K562 (cell line): ENCODE data around the gene HAT1. TPM values are rescaled to one million over a fixed set of nuclear protein-coding genes. Genes with fewer than 3 reads are reported as not detected.
A peak's percentile ranks its signal among the peaks of the same experiment; 100 is the strongest.

Source experiments
- BHLHE40 ChIP-seq: IDR thresholded peaks from 2 replicates; pipeline ENCODE4 v1.6.1; 2011; ENCODE audit warnings: low read length, improper control_type of control experiment
- BRF1 ChIP-seq: IDR thresholded peaks from 3 replicates; pipeline ENCODE4 v1.6.1; 2011; ENCODE audit warnings: borderline replicate concordance, mild to moderate bottlenecking; ENCODE audit not compliant: insufficient read length; ENCODE audit errors: extremely low read depth
- CEBPB ChIP-seq: fragments of 450-650 bp; IDR thresholded peaks from 2 replicates; pipeline ENCODE4 v1.6.1; 2016; ENCODE audit warnings: missing genetic modification characterization, missing compliant biosample characterization
- EHMT2 ChIP-seq: fragments of 450-650 bp; IDR thresholded peaks from 2 replicates; pipeline ENCODE4 v1.6.1; 2018; ENCODE audit warnings: antibody characterized with exemption
- ETV5 ChIP-seq: sonication (generic); formaldehyde crosslinking; IDR thresholded peaks from 2 replicates; pipeline ENCODE4 v1.4.0; 2020; ENCODE audit warnings: low read depth, mild to moderate bottlenecking, missing genetic modification reagents
- FOXA3 ChIP-seq, 2 experiments: fragments of 450-650 bp in 1 of 2; sonication (generic) in 1 of 2; formaldehyde crosslinking; IDR thresholded peaks in 1 of 2; conservative IDR thresholded peaks in 1 of 2; 2 replicates each; pipeline versions ENCODE4 v1.4.0 to v1.8.0; 2020 to 2022; ENCODE audit warnings: mild to moderate bottlenecking in 2 of 2, missing genetic modification reagents in 1 of 2
- FOXM1 ChIP-seq, 2 experiments: fragments of 450-650 bp in 1 of 2; sonication (generic) in 1 of 2; formaldehyde crosslinking in 1 of 2; IDR thresholded peaks; 2 replicates each; pipeline versions ENCODE4 v1.6.1 to v1.9.0; 2017 to 2022; ENCODE audit warnings: low read depth in 2 of 2, mild to moderate bottlenecking in 2 of 2, missing genetic modification reagents in 1 of 2, moderate library complexity in 1 of 2
- GMEB1 ChIP-seq: fragments of 250-450 bp; sonication (Bioruptor Pico); IDR thresholded peaks from 2 replicates; pipeline ENCODE4 v1.4.0; 2020; ENCODE audit warnings: mild to moderate bottlenecking
- HNRNPLL ChIP-seq: fragments of 200-400 bp; formaldehyde crosslinking; IDR thresholded peaks from 2 replicates; pipeline ENCODE4 v1.6.1; 2017; ENCODE audit warnings: low read length, low read depth, mild to moderate bottlenecking; ENCODE audit not compliant: poor library complexity, severe bottlenecking
- KLF13 ChIP-seq: fragments of 450-650 bp; IDR thresholded peaks from 2 replicates; pipeline ENCODE4 v1.6.1; 2016; ENCODE audit warnings: missing genetic modification characterization, low read depth, mild to moderate bottlenecking, missing compliant biosample characterization, moderate library complexity, borderline replicate concordance
- L3MBTL2 ChIP-seq: fragments of 450-650 bp; IDR thresholded peaks from 2 replicates; pipeline ENCODE4 v1.6.1; 2016; ENCODE audit warnings: mild to moderate bottlenecking, moderate library complexity
- MBD2 ChIP-seq: sonication (generic); IDR thresholded peaks from 2 replicates; pipeline ENCODE4 v1.6.1; 2016; ENCODE audit warnings: low read depth, borderline replicate concordance
- MCM3 ChIP-seq: fragments of 450-650 bp; IDR thresholded peaks from 2 replicates; pipeline ENCODE4 v1.6.1; 2016
- MED1 ChIP-seq: sonication (generic); formaldehyde crosslinking; IDR thresholded peaks from 2 replicates; pipeline ENCODE4 v1.8.1; 2023; ENCODE audit warnings: missing genetic modification reagents, borderline replicate concordance
- NFRKB ChIP-seq: fragments of 450-650 bp; IDR thresholded peaks from 2 replicates; pipeline ENCODE4 v1.6.1; 2016; ENCODE audit warnings: low read depth
- PML ChIP-seq: IDR thresholded peaks from 2 replicates; pipeline ENCODE4 v1.6.1; 2012; ENCODE audit warnings: low read length, inconsistent platforms
- RCOR1 ChIP-seq, 2 experiments: IDR thresholded peaks; 2 replicates each; pipeline ENCODE4 v1.6.1; 2012; ENCODE audit warnings: low read depth in 2 of 2, low read length in 2 of 2, borderline replicate concordance in 1 of 2, improper control_type of control experiment in 1 of 2
- SP1 ChIP-seq: sonication (generic); formaldehyde crosslinking; IDR thresholded peaks from 2 replicates; pipeline ENCODE4 v1.8.1; 2022; ENCODE audit warnings: mild to moderate bottlenecking, missing genetic modification reagents
- ZBTB11 ChIP-seq, 3 experiments: fragments of 200-800 bp in 1 of 3; fragments of 250-450 bp in 1 of 3; fragments of 450-650 bp in 1 of 3; sonication (Bioruptor Pico) in 1 of 3; sonication (Bioruptor generic) in 1 of 3; formaldehyde crosslinking in 1 of 3; IDR thresholded peaks; 2 replicates each; pipeline versions ENCODE4 v1.6.1 to v1.8.0; 2016 to 2022; ENCODE audit warnings: mild to moderate bottlenecking in 2 of 3, missing genetic modification characterization in 2 of 3, missing compliant biosample characterization in 1 of 3, moderate library complexity in 1 of 3
- ZFP36 ChIP-seq: fragments of 150-350 bp; IDR thresholded peaks from 2 replicates; pipeline ENCODE4 v1.6.1; 2018; ENCODE audit warnings: low read length, low read depth; ENCODE audit not compliant: partially characterized antibody
- polyA plus RNA-seq, 8 experiments: library from polyadenylated mRNA; depleted of rRNA in 4 of 8; stranded (reverse) in 5 of 8; unstranded in 3 of 8; fragments of >200 nt; fragmentation: Nextera tagmentation in 2 of 8; fragmentation: Illumina TruSeq in 1 of 8; extraction: Ambion mirVana in 2 of 8; extraction: Trizol in 1 of 8; gene quantifications; 2 replicates each; pipeline versions ENCODE4 v1.2.1 to v1.2.3, GENCODE V29; 2011 to 2014; ENCODE audit warnings: inconsistent platforms in 1 of 8, missing spikeins in 1 of 8
- total RNA-seq, 7 experiments: library from RNA; depleted of rRNA in 6 of 7; stranded (reverse); fragments of >200 nt in 6 of 7; fragmentation: Illumina TruSeq in 2 of 7; extraction: Trizol in 2 of 7; gene quantifications; 2 replicates each; pipeline versions ENCODE4 v1.2.1 to v1.2.3, GENCODE V29; 2011 to 2021; ENCODE audit warnings: low replicate concordance in 1 of 7

HAT1 gene
- total and polyA plus RNA-seq, 9 of the 15 experiments (the other 6 are each of a cell fraction or from before 2014, with no cell fraction given), result 125 to 384 (median 244) TPM

GRCh38 chr2:171893824-171894611 is 28.2 kb upstream of the HAT1 start, which contains the start of gene SLC25A12 (continued):
- TF ChIP-seq RCOR1 (IDR thresholded peaks at IDR 0.05; ENCODE audit: borderline replicate concordance in 1 of 2, low read depth in 2 of 2, low read length in 2 of 2) (0 out of 4 replicates have a peak, but pooled peaks of 1 of the 2 experiments have one; percentile 1), GMEB1 (CRISPR knock-in tag) (peak; percentile 94), SP1 (CRISPR knock-in tag) (peak; percentile 79), BRF1 (no peak), EHMT2 (peak; percentile 71), HNRNPLL (peak; percentile 55), ZBTB11 (CRISPR knock-in tag; IDR thresholded peaks at IDR 0.05) (peak in 1 of 3 experiments; percentile 83; a peak in 2 of 6 replicates), MBD2 (peak; percentile 56), FOXA3 (CRISPR knock-in tag; conservative IDR thresholded peaks at IDR 0.05 in 1 of 2, IDR thresholded peaks at IDR 0.05 in 1 of 2) (0 out of 4 replicates have a peak, but pooled peaks of 1 of the 2 experiments have one; percentile 9), PML (peak; percentile 80), NFRKB (peak; percentile 75), L3MBTL2 (peak; percentile 95), MED1 (CRISPR knock-in tag) (0 out of 2 replicates have a peak, but pooled peaks have one; percentile 36), ETV5 (peak; percentile 22), MCM3 (no peak), KLF13 (tag) (peak; percentile 45; the same call in 1 of the 2 replicates), FOXM1 (IDR thresholded peaks at IDR 0.05; ENCODE audit: low read depth) (no peak), FOXM1 (CRISPR knock-in tag; IDR thresholded peaks at IDR 0.05; ENCODE audit: low read depth) (peak; percentile 34; the same call in 1 of the 2 replicates), BHLHE40 (peak; percentile 79), CEBPB (tag) (peak; percentile 93), ZFP36 (peak; percentile 28)
